Frontal cortex (tissue), 4 donors: ENCODE measurements around the gene KISS1. TPM values are rescaled to one million over a fixed set of nuclear protein-coding genes. Genes with fewer than 3 reads are reported as not detected.
"Not testable (repeated sequence)": the region's sequence is repeated elsewhere in the genome, so short reads cannot be mapped to it uniquely, and the experiment has no call there.

ENCODE experiments used
- DNase-seq, 2 donors: peaks; one replicate each; pipeline ENCODE4 v3.0.0; 2012; ENCODE audit warnings: low spot score in 2 of 2
- FAIRE-seq: peaks from 2 replicates; lab custom pipeline; 2012; peaks lifted over from hg19 to GRCh38; lab: Jason Lieb, UNC
- total RNA-seq: library from RNA; depleted of rRNA; stranded (reverse); fragments of >200 nt; gene quantifications from one replicate; pipeline ENCODE4 v1.2.3, GENCODE V29; 2014
- donor health status: control.
- donor health status: control.
- donor health status: control.

The KISS1 gene
- not detected for total RNA-seq

GRCh38 chr1:204196068-204196795 lies at the start of gene KISS1:
Gene KISS1 (minus strand): TSS chr1:204196491. CDS start chr1:204192876, 3,615 bp downstream.
- no peak for FAIRE-seq
- DNase-seq, result no peak

GRCh38 chr1:204242920-204243319 lies 46.6 kb upstream of the KISS1 start:
- no peak for FAIRE-seq

GRCh38 chr1:204241914-204242313 lies 45.6 kb upstream of the KISS1 start:
- FAIRE-seq (no peak), DNase-seq (no peak)

More at GRCh38 chr1:204242920-204243319, 46.6 kb upstream of the KISS1 start:
- DNase-seq, result no peak

- DNase-seq, result no peak
- FAIRE-seq, result no peak
Measured at GRCh38 chr1:204241050-204241449, 44.8 kb upstream of the KISS1 start.

- FAIRE-seq (no peak), DNase-seq (no peak)
Measured at GRCh38 chr1:204240233-204240632, 43.9 kb upstream of the KISS1 start.

GRCh38 chr1:204239401-204239800 lies 43.1 kb upstream of the KISS1 start:
- DNase-seq, FAIRE-seq: not testable (repeated sequence)

- not testable (repeated sequence) for FAIRE-seq, DNase-seq
Measured at GRCh38 chr1:204238520-204238919, 42.2 kb upstream of the KISS1 start.

GRCh38 chr1:204237515-204237914 lies 41.2 kb upstream of the KISS1 start:
- DNase-seq, FAIRE-seq: not testable (repeated sequence)

GRCh38 chr1:204232526-204232925 lies 36.2 kb upstream of the KISS1 start:
- DNase-seq (no peak), FAIRE-seq (no peak)

- FAIRE-seq (no peak), DNase-seq (no peak)
Measured at GRCh38 chr1:204230211-204230610, 33.9 kb upstream of the KISS1 start.

- FAIRE-seq, result no peak
Measured at GRCh38 chr1:204228896-204229295, 32.6 kb upstream of the KISS1 start.

GRCh38 chr1:204227996-204228785 lies 31.9 kb upstream of the KISS1 start:
- DNase-seq, result no peak
- no peak for FAIRE-seq

More at GRCh38 chr1:204228896-204229295, 32.6 kb upstream of the KISS1 start:
- DNase-seq, result no peak

GRCh38 chr1:204227351-204227750 lies 31.1 kb upstream of the KISS1 start:
- FAIRE-seq, result no peak
- no peak for DNase-seq

GRCh38 chr1:204225841-204226735 lies 29.8 kb upstream of the KISS1 start:
- DNase-seq (no peak), FAIRE-seq (no peak)

- FAIRE-seq (no peak), DNase-seq (no peak)
Measured at GRCh38 chr1:204224655-204225054, 28.4 kb upstream of the KISS1 start.

- FAIRE-seq (no peak), DNase-seq (no peak)
Measured at GRCh38 chr1:204223129-204223860, 27.0 kb upstream of the KISS1 start.

GRCh38 chr1:204222764-204223055 lies 26.4 kb upstream of the KISS1 start:
- DNase-seq, result no peak
- FAIRE-seq, result no peak

- no peak for FAIRE-seq
- DNase-seq, result no peak
Measured at GRCh38 chr1:204222006-204222763, 25.9 kb upstream of the KISS1 start.

GRCh38 chr1:204221271-204221670 lies 25.0 kb upstream of the KISS1 start:
- no peak for FAIRE-seq

More at GRCh38 chr1:204221271-204221670, 25.0 kb upstream of the KISS1 start:
- DNase-seq, result no peak
